Measurements from ENCODE around the gene AKAP6. TPM values are rescaled to one million over a fixed set of nuclear protein-coding genes. Genes with fewer than 3 reads are reported as not detected.

AKAP6 gene
- total RNA-seq, 4 donors from 2014 or later: 4.1 to 34.4 (median 15.3) TPM

DNA sequence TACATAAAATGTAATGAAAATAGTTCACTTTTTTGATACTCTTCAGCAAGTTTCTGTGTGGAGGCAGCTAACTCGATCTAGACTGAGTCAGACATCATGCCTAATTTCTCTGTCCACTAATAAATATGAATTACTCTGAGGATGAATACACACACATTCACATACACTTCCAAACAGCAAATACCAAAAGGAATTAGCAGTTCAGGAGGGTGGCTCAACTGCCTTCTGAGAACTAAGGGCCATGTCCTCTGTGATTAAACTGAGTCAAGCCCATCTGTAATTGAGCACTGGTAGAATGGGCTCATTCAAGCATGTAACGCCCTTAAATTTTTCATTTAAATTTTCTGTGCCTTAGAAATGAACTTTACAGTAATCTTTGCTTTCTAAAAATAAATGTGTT, 242.5 kb downstream of the AKAP6 start:
- H3K9me3 ChIP-seq: no peaks in the 10 kb centered on the region
- H3K27ac ChIP-seq: no peak overlapping the region
- intact Hi-C loops (cut with DNase I; ENCODE audit: low total_unique reads): loop anchor here (10.0 kb wide), 1 partner anchor 1223 kb away; no protein-coding TSS in a partner anchor
- H3K27me3 ChIP-seq: no peaks in the 10 kb centered on the region
- no peak overlapping the region for H3K4me3 ChIP-seq
- no peaks in the 10 kb centered on the region for H3K4me1 ChIP-seq
- TF ChIP-seq, protein P1, sequence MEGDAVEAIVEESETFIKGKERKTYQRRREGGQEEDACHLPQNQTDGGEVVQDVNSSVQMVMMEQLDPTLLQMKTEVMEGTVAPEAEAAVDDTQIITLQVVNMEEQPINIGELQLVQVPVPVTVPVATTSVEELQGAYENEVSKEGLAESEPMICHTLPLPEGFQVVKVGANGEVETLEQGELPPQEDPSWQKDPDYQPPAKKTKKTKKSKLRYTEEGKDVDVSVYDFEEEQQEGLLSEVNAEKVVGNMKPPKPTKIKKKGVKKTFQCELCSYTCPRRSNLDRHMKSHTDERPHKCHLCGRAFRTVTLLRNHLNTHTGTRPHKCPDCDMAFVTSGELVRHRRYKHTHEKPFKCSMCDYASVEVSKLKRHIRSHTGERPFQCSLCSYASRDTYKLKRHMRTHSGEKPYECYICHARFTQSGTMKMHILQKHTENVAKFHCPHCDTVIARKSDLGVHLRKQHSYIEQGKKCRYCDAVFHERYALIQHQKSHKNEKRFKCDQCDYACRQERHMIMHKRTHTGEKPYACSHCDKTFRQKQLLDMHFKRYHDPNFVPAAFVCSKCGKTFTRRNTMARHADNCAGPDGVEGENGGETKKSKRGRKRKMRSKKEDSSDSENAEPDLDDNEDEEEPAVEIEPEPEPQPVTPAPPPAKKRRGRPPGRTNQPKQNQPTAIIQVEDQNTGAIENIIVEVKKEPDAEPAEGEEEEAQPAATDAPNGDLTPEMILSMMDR (IDR thresholded peaks at IDR 0.05): no peak
- TF ChIP-seq POLR2A (IDR thresholded peaks at IDR 0.05): no peak
- no peak for DNase-seq
- no peaks in the 10 kb centered on the region for H3K36me3 ChIP-seq

DNA sequence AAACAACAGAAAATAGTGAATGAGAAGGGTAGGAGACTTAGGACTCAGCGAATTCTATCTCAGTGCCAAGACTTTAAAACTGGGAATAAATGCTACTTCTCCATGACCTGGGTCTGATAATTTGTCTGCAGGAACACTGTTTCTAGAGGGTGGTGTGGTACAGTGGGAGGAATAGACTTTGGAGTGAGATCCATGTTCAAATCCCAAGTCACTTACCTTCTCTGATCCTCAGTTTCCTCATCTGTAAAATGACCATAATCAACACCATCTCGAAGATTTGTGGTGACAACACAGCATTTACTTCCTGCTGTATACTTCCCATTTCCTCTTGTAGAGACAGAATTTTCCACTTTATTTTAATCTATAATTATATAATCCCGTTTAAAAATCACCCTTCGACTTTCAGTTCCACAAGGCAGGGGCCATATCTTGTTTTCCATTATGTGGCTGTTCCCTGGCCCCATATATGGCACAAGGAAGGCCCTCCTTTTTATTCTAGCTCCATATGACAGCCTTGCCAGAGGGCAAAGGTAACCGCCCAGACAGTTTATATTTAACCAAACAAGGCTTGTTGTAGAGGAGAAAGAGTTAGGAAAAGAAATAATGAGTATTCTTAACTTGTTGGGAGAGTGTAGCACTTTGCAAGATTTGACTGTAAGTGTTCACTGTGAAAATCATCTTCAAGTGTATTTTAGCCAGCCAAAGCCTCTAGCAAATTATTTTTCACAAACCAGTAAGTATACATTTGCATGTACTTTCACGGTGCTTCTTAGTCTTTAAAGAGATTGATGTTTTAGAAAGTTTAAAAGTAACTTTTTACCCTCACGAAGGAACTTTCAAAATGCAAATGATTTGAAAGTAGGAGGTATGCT, 243.1 kb downstream of the AKAP6 start:
- intact Hi-C loops (cut with DNase I; ENCODE audit: low total_unique reads): loop anchor here (10.0 kb wide), 1 partner anchor 1223 kb away; no protein-coding TSS in a partner anchor
- no peak for DNase-seq
- TF ChIP-seq, protein P1 (IDR thresholded peaks at IDR 0.05): no peak
- TF ChIP-seq POLR2A (IDR thresholded peaks at IDR 0.05): no peak
- H3K4me3 ChIP-seq: no peak overlapping the region
- H3K36me3 ChIP-seq: no peaks in the 10 kb centered on the region
- H3K4me1 ChIP-seq: no peaks in the 10 kb centered on the region
- no peak overlapping the region for H3K27ac ChIP-seq
- H3K9me3 ChIP-seq: no peaks in the 10 kb centered on the region
- H3K27me3 ChIP-seq: no peaks in the 10 kb centered on the region

DNA sequence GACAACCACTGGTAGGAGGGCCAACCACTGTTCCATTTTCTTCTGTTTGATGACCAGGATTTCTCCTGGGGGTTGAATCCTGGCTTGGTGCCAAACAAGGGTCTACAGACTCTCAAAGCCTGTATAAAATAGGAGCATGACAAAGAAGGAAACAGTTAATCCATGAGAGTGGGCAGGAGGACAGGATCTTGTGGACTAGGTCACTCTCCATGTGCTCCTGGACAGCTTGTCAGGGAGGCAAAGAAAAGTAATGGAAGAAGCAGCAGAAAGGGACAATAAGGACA, 243.7 kb downstream of the AKAP6 start:
- H3K27ac ChIP-seq: no peak overlapping the region
- intact Hi-C loops (cut with DNase I; ENCODE audit: low total_unique reads): loop anchor here (10.0 kb wide), 1 partner anchor 1222 kb away; no protein-coding TSS in a partner anchor

DNA sequence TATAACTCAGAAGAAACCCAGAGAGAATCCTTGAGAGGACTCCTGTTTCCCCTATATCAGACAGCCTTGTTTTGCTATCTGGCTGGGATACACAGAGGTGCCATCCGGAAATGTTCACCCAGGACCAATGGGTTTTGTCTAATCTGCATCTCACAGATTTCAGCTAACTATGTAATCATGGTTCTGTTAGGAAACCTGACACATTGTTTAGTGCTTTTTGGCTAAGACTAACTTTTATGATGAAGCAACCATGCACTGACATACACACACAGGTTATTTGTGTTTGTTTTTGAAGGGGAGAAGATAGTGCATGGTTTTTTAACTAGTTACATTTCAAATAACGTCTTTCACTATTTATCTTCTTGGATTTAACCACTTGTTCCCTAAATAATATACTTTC, 245.2 kb downstream of the AKAP6 start:
- DNase-seq: no peak
- no peaks in the 10 kb centered on the region for H3K4me1 ChIP-seq
- H3K4me3 ChIP-seq: no peak overlapping the region
- TF ChIP-seq, protein P1 (IDR thresholded peaks at IDR 0.05): no peak
- no peak for TF ChIP-seq POLR2A (IDR thresholded peaks at IDR 0.05)
- H3K27me3 ChIP-seq: no peaks in the 10 kb centered on the region
- H3K9me3 ChIP-seq: no peaks in the 10 kb centered on the region
- intact Hi-C loops (cut with DNase I; ENCODE audit: low total_unique reads): loop anchor here (10.0 kb wide), 1 partner anchor 1221 kb away; no protein-coding TSS in a partner anchor
- no peaks in the 10 kb centered on the region for H3K36me3 ChIP-seq
- H3K27ac ChIP-seq: no peak overlapping the region

More for the DNA sequence above, 243.7 kb downstream of the AKAP6 start:
- Histone ChIP-seq H3K4me3 (no peak overlapping the region), H3K4me1 (no peaks in the 10 kb centered on the region), H3K9me3 (no peaks in the 10 kb centered on the region), H3K36me3 (no peaks in the 10 kb centered on the region), H3K27me3 (no peaks in the 10 kb centered on the region)
- DNase-seq: no peak
- no peak for TF ChIP-seq POLR2A (IDR thresholded peaks at IDR 0.05)
- TF ChIP-seq, protein P1 (IDR thresholded peaks at IDR 0.05): no peak

DNA sequence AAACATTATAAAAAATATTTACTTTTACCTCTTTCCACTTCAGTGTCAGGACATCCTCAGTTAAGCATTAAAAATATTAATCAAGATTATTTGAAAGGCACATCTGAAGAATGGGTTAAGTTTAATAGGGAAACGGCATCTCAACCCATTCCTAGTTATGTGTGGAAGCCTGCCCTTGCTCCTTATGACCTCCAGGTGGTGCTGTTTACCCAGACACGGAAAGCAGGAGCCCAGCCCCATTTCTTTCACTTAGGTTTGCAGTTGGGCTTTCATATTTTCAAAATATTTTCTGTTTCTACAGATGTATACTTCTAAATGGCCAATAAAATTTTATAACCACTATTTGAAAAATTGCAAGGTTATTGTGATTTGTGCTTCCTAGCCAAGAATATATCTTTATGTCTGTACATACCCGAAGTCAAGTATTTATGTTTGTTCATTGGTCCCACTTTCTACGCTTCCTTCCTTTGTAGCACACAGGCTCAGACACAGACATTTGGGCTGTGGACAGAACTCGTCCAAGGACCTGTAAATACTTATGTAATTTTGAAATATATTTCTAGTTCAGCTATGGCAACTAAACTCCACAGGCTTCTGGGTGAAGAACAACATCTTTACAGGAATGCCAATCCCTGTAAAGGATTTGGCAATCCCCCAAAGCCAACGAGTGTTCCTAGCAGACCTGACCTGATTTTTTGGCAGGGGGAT, 247.1 kb downstream of the AKAP6 start:
- no peaks in the 10 kb centered on the region for H3K36me3 ChIP-seq
- H3K4me1 ChIP-seq: no peaks in the 10 kb centered on the region
- TF ChIP-seq, protein P1 (IDR thresholded peaks at IDR 0.05): peak; percentile 84 to 97 (median 90)
- TF ChIP-seq POLR2A (IDR thresholded peaks at IDR 0.05): no peak
- H3K27me3 ChIP-seq: no peaks in the 10 kb centered on the region
- DNase-seq: peak; percentile 36 to 57
- no peak overlapping the region for H3K27ac ChIP-seq
- H3K9me3 ChIP-seq: no peaks in the 10 kb centered on the region
- intact Hi-C loops (cut with DNase I; ENCODE audit: low total_unique reads): loop anchor here (10.0 kb wide), 1 partner anchor 1219 kb away; no protein-coding TSS in a partner anchor
- no peak overlapping the region for H3K4me3 ChIP-seq
